Measurements from ENCODE around the gene SCFD2. TPM values are rescaled to one million over a fixed set of nuclear protein-coding genes. Genes with fewer than 3 reads are reported as not detected.

SCFD2 gene
- total and polyA plus RNA-seq, 4 donors = 5.2 to 28.7 (median 16.4) TPM

GRCh38 chr4:52911684-52912294 lies 454.1 kb downstream of the SCFD2 start:
- ATAC-seq (ENCODE audit: insufficient read depth, low FRiP score) = no peak
- WGBS, 2 donors = 7 to 13% methylated on average over 3 of the region's 3 CpGs
- Histone ChIP-seq H3K9me3 (ENCODE audit: control insufficient read depth in 4 of 4, insufficient read depth in 3 of 4, low read length in 3 of 4) (no peaks in the 10 kb centered on the region), H3K9ac (ENCODE audit: insufficient read depth in 1 of 2, low read length in 2 of 2) (no peak overlapping the region), H3K27ac (ENCODE audit: low read depth in 1 of 2, low read length in 1 of 2) (no peak overlapping the region), H3K36me3 (ENCODE audit: control insufficient read depth in 4 of 4, insufficient read depth in 4 of 4, low read length in 4 of 4) (no peaks in the 10 kb centered on the region), H3K4me1 (ENCODE audit: control insufficient read depth in 5 of 5, insufficient read depth in 5 of 5, low read length in 5 of 5) (peaks cover 4 to 20% (median 10%) of the 10 kb centered on the region in 5 donors), H3K4me3 (no peak overlapping the region), H3K27me3 (ENCODE audit: control insufficient read depth in 3 of 3, insufficient read depth in 3 of 3, low read length in 2 of 3) (no peaks in the 10 kb centered on the region)
- DNase-seq = peak; percentile 75 to 83 (median 81)
- TF ChIP-seq, protein P1, sequence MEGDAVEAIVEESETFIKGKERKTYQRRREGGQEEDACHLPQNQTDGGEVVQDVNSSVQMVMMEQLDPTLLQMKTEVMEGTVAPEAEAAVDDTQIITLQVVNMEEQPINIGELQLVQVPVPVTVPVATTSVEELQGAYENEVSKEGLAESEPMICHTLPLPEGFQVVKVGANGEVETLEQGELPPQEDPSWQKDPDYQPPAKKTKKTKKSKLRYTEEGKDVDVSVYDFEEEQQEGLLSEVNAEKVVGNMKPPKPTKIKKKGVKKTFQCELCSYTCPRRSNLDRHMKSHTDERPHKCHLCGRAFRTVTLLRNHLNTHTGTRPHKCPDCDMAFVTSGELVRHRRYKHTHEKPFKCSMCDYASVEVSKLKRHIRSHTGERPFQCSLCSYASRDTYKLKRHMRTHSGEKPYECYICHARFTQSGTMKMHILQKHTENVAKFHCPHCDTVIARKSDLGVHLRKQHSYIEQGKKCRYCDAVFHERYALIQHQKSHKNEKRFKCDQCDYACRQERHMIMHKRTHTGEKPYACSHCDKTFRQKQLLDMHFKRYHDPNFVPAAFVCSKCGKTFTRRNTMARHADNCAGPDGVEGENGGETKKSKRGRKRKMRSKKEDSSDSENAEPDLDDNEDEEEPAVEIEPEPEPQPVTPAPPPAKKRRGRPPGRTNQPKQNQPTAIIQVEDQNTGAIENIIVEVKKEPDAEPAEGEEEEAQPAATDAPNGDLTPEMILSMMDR (IDR thresholded peaks at IDR 0.05; ENCODE audit: control extremely low read depth, extremely low read depth) = peak; percentile 18

- no peaks in the 10 kb centered on the region for H3K27me3 ChIP-seq (ENCODE audit: control insufficient read depth in 3 of 3, insufficient read depth in 3 of 3, low read length in 2 of 3)
- no peak overlapping the region for H3K9ac ChIP-seq (ENCODE audit: insufficient read depth in 1 of 2, low read length in 2 of 2)
- no peak overlapping the region for H3K4me3 ChIP-seq
- TF ChIP-seq, protein P1 (IDR thresholded peaks at IDR 0.05; ENCODE audit: control extremely low read depth, extremely low read depth) = no peak
- no peaks in the 10 kb centered on the region for H3K9me3 ChIP-seq (ENCODE audit: control insufficient read depth in 4 of 4, insufficient read depth in 3 of 4, low read length in 3 of 4)
- H3K27ac ChIP-seq (ENCODE audit: low read depth in 1 of 2, low read length in 1 of 2) = no peak overlapping the region
- DNase-seq (no peak), ATAC-seq (ENCODE audit: insufficient read depth, low FRiP score) (no peak)
- peaks cover 2 to 17% (median 7%) of the 10 kb centered on the region in 5 donors for H3K4me1 ChIP-seq (ENCODE audit: control insufficient read depth in 5 of 5, insufficient read depth in 5 of 5, low read length in 5 of 5)
- no peaks in the 10 kb centered on the region for H3K36me3 ChIP-seq (ENCODE audit: control insufficient read depth in 4 of 4, insufficient read depth in 4 of 4, low read length in 4 of 4)
Observed at GRCh38 chr4:52910115-52910514, 455.7 kb downstream of the SCFD2 start.

DNA sequence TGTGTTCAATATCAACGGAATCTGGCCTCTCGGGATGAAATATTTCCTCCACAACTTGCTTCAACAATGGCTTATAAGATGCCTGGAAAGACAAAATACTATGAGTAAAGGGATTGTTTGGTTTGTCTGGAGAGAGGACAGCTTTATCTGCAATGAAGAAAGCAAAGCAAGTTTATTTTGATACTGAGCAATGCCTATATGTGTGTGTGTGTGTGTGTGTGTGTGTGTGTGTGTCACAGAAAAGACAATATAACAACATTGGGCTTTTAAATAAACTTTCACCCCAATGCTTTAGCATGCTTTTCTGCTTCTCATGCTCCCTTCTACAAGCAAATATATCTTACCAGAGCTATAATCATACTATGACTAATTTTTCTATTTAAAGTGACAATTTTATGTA lies 458.4 kb downstream of the SCFD2 start:
- peaks cover 0 to 3% (median 0%) of the 10 kb centered on the region in 4 donors for H3K36me3 ChIP-seq (ENCODE audit: control insufficient read depth in 4 of 4, insufficient read depth in 4 of 4, low read length in 4 of 4)
- no peak overlapping the region for H3K4me3 ChIP-seq
- 92 to 94% methylated on average over 2 of the region's 2 CpGs for WGBS, 2 donors
- H3K9me3 ChIP-seq (ENCODE audit: control insufficient read depth in 4 of 4, insufficient read depth in 3 of 4, low read length in 3 of 4) = no peaks in the 10 kb centered on the region
- H3K27ac ChIP-seq (ENCODE audit: low read depth in 1 of 2, low read length in 1 of 2) = no peak overlapping the region
- TF ChIP-seq, protein P1 (IDR thresholded peaks at IDR 0.05; ENCODE audit: control extremely low read depth, extremely low read depth) = no peak
- no peak for ATAC-seq (ENCODE audit: insufficient read depth, low FRiP score)
- H3K9ac ChIP-seq (ENCODE audit: insufficient read depth in 1 of 2, low read length in 2 of 2) = no peak overlapping the region
- no peak for DNase-seq
- H3K27me3 ChIP-seq (ENCODE audit: control insufficient read depth in 3 of 3, insufficient read depth in 3 of 3, low read length in 2 of 3) = no peaks in the 10 kb centered on the region
- H3K4me1 ChIP-seq (ENCODE audit: control insufficient read depth in 5 of 5, insufficient read depth in 5 of 5, low read length in 5 of 5) = peaks cover 0 to 12% (median 0%) of the 10 kb centered on the region in 5 donors

DNA sequence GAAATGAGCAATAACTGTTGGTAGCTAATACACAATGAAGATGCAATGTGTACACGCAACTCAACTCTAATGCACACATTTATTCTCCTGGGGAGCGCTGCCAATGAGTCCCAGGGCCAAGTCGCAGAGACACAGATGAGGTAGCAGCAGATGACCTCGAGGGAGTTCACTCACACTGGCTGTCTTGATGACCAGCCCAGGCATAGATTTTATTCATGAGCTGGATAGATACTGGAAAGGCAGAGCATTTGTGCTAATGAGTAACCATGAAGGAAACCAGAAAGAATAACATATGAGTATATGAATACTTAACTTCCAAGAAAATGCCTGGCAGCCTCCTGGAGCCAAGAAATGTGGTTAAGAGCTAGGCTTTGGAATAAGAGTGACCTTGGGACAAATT lies 461.4 kb downstream of the SCFD2 start:
- peak in 1 of 3 donors; percentile 28 for DNase-seq
- H3K9me3 ChIP-seq (ENCODE audit: control insufficient read depth in 4 of 4, insufficient read depth in 3 of 4, low read length in 3 of 4) = peaks cover 0 to 5% (median 2%) of the 10 kb centered on the region in 4 donors
- H3K9ac ChIP-seq (ENCODE audit: insufficient read depth in 1 of 2, low read length in 2 of 2) = no peak overlapping the region
- peaks cover 0 to 18% (median 0%) of the 10 kb centered on the region in 5 donors for H3K4me1 ChIP-seq (ENCODE audit: control insufficient read depth in 5 of 5, insufficient read depth in 5 of 5, low read length in 5 of 5)
- H3K4me3 ChIP-seq = no peak overlapping the region
- H3K27me3 ChIP-seq (ENCODE audit: control insufficient read depth in 3 of 3, insufficient read depth in 3 of 3, low read length in 2 of 3) = no peaks in the 10 kb centered on the region
- H3K36me3 ChIP-seq (ENCODE audit: control insufficient read depth in 4 of 4, insufficient read depth in 4 of 4, low read length in 4 of 4) = peaks cover 0 to 6% (median 1%) of the 10 kb centered on the region in 4 donors
- WGBS, 2 donors = 92 to 93% methylated on average over 4 of the region's 4 CpGs
- ATAC-seq (ENCODE audit: insufficient read depth, low FRiP score) = no peak
- no peak overlapping the region for H3K27ac ChIP-seq (ENCODE audit: low read depth in 1 of 2, low read length in 1 of 2)
- TF ChIP-seq, protein P1 (IDR thresholded peaks at IDR 0.05; ENCODE audit: control extremely low read depth, extremely low read depth) = no peak

Data from lung (tissue), 12 donors.